ENCODE results near the gene ZNF746.
"Not testable (repeated sequence)": the region's sequence is repeated elsewhere in the genome, so short reads cannot be mapped to it uniquely, and the experiment has no call there.

Gene ZNF746

DNA sequence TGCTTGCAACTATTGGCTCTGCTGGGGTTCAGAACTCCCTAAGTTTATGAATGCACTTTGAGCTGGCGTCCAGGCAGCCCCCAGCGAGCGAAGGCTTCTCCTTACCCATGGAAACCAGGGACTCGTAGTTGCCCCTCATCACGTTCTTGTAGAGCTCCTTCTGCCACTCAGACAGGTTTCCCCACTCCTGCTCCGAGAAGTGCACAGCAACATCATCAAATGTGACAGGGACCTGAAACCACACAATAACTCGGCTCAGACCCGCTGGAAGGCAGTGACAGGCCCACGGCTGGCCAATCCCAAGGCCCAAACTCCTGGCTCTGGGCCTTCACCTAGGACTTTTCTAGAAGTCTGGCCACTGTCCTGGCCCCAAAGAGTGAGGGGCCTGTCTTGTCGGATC, 43.6 kb downstream of the ZNF746 start:
- no peak for DNase-seq (ENCODE audit: low read depth)
- TF ChIP-seq, protein P1, sequence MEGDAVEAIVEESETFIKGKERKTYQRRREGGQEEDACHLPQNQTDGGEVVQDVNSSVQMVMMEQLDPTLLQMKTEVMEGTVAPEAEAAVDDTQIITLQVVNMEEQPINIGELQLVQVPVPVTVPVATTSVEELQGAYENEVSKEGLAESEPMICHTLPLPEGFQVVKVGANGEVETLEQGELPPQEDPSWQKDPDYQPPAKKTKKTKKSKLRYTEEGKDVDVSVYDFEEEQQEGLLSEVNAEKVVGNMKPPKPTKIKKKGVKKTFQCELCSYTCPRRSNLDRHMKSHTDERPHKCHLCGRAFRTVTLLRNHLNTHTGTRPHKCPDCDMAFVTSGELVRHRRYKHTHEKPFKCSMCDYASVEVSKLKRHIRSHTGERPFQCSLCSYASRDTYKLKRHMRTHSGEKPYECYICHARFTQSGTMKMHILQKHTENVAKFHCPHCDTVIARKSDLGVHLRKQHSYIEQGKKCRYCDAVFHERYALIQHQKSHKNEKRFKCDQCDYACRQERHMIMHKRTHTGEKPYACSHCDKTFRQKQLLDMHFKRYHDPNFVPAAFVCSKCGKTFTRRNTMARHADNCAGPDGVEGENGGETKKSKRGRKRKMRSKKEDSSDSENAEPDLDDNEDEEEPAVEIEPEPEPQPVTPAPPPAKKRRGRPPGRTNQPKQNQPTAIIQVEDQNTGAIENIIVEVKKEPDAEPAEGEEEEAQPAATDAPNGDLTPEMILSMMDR (conservative IDR thresholded peaks at IDR 0.05; ENCODE audit: low read depth, low read length), result no peak
- no peak overlapping the region for H3K4me3 ChIP-seq (ENCODE audit: low read length)

DNA sequence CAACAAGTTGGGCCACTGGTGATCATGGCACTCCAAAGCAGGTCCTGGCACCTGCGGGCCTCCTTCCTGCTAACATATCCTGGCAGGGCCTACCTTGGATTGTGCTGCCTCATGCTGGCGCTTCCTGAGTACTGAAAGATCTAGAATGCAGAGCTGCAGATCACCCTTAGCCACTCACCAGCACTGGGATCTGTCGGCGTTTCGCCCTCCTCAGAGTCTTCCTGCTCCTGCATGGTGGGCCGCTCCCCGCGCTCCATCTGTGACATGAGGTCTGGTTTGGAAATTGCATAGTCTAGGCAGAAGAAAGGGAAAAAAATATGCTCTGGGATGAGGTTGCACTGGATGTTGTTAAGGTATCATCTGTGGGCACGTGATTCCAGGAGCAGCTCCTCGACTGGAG, 46.8 kb downstream of the ZNF746 start:
- no peak for DNase-seq (ENCODE audit: low read depth)
- TF ChIP-seq, protein P1 (conservative IDR thresholded peaks at IDR 0.05; ENCODE audit: low read depth, low read length), result no peak
- H3K4me3 ChIP-seq (ENCODE audit: low read length), result no peak overlapping the region

DNA sequence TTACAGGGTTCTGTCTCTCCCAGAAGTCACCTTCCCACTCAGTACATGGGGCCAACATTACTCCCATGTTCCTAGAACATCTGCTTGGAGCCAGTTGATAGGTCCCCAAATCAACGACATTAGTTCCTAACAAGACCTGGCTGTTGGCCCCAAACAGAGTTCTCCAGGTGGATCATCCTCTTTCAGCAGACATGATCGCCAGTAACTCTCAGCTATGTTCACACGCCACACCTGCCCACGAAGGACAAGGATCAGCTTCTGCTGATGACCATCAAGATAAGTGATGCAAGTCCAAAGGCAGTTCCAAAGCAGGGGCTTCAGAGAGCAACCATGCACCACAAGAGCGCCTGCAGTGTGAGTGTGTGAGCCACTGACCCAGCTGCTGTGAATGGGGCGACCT, 47.7 kb downstream of the ZNF746 start:
- H3K4me3 ChIP-seq (ENCODE audit: low read length), result no peak overlapping the region
- DNase-seq (ENCODE audit: low read depth), result no peak
- TF ChIP-seq, protein P1 (conservative IDR thresholded peaks at IDR 0.05; ENCODE audit: low read depth, low read length), result no peak

DNA sequence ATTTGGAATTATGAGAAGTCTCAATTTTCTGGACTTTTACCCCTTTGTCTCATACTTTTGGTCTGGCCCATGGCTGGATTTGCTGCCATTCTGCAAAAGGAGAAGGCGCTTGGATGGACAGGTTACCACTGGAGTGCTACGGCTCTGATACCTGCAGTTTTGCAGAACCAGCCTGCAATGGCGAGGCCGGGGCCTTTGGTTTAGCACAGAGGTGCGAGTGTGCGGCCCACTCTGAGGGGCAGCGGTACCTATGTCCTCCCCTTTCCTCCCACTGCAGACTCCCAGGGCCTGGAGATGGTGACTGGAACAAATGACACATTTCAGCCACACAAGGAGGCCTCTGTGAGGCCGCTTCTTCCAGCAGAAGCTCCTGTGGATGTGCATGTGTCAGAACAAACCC, 48.6 kb downstream of the ZNF746 start:
- H3K4me3 ChIP-seq (ENCODE audit: low read length), result no peak overlapping the region
- TF ChIP-seq, protein P1 (conservative IDR thresholded peaks at IDR 0.05; ENCODE audit: low read depth, low read length), result no peak
- no peak for DNase-seq (ENCODE audit: low read depth)

DNA sequence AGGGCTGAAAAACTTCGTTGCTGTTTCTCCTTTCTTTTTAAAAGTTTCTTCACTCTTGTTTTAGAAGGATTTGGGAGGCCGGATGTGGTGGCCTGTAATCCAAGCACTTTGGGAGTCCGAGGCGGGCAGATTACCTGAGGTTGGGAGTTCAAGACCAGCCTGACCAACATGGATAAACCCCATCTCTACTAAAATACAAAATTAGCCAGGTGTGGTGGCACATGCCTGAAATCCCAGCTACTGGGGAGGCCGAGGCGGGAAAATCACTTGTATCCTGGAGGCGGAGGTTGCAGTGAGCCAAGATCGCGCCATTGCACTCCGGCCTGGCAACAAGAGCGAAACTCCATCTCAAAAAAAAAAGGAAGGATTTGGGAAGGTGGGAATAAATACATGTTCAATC, 51.6 kb downstream of the ZNF746 start:
- DNase-seq (ENCODE audit: low read depth); H3K4me3 ChIP-seq (ENCODE audit: low read length): not testable (repeated sequence)

DNA sequence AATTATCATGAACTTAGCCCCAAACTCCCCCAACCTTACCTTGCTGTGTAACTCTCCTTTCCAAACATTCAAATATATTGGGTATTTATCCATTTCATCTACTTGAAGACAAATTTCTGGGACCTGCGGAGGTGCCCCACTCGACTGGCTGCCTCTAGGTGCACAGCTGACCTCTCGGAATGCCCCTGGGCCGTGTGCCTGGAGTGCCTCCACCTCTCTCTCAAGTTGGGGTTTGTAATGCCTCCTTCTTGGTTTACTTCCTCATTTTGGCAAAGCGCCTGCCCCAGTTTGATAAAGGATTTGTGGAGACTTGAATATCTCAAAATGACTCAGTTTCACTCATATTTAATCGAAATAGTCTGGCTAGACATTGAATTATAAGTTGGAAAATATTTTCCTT, 53.3 kb downstream of the ZNF746 start:
- TF ChIP-seq, protein P1 (conservative IDR thresholded peaks at IDR 0.05; ENCODE audit: low read depth, low read length), result no peak
- no peak for DNase-seq (ENCODE audit: low read depth)
- no peak overlapping the region for H3K4me3 ChIP-seq (ENCODE audit: low read length)

DNA sequence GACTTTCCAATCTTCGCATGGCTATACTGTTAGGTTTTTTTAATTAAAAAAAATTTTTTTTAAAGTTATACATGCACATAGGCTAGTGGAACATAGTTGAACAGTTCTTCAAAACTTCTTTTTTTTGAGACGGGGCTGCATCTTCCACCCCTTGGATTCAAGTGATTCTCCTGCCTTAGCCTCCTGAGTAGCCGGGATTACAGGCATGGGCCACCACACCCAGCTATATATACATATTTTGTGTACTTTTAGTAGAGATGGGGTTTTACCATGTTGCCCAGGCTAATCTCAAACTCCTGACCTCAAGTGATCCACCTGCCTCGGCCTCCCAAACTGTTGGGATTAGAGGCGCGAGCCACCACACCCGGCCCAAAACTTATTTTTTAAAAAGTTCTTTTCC, 54.1 kb downstream of the ZNF746 start:
- no peak overlapping the region for H3K4me3 ChIP-seq (ENCODE audit: low read length)
- DNase-seq (ENCODE audit: low read depth), result no peak
- TF ChIP-seq, protein P1 (conservative IDR thresholded peaks at IDR 0.05; ENCODE audit: low read depth, low read length), result no peak

DNA sequence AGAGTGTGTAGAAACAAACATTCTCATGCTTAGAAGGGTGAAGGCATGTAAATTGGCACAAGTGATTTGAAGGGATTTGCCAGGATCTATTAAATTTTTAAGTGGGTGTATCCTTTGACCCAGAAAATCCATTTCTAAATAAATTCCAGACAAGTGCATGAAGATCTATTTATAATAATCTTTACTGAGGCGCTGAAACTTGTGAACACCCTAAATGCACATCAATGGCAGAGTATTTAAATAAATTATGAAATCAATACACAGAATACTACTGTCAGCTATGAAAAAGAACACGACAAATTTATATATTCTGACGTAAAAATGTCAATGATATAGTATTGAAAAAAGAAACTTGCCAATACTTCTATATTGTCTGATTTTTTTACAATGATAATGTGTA, 54.7 kb downstream of the ZNF746 start:
- H3K4me3 ChIP-seq (ENCODE audit: low read length), result no peak overlapping the region
- no peak for DNase-seq (ENCODE audit: low read depth)
- TF ChIP-seq, protein P1 (conservative IDR thresholded peaks at IDR 0.05; ENCODE audit: low read depth, low read length), result no peak
